Muscle layer of colon (tissue), 2 donors: ENCODE measurements around the gene DEFB115.
"Not testable (repeated sequence)": the region's sequence is repeated elsewhere in the genome, so short reads cannot be mapped to it uniquely, and the experiment has no call there.

Experiments used
- H3K27ac ChIP-seq: one replicate; pipeline ENCODE4 v1.7.0; 2013; ENCODE audit warnings: low read depth, mild to moderate bottlenecking, low read length, moderate library complexity
- H3K27me3 ChIP-seq, 2 donors: one replicate each; pipeline ENCODE4 v1.7.0; 2013; ENCODE audit warnings: low read length in 2 of 2, mild to moderate bottlenecking in 2 of 2; ENCODE audit not compliant: insufficient read depth in 2 of 2, control insufficient read depth in 1 of 2
- H3K36me3 ChIP-seq: one replicate; pipeline ENCODE4 v1.7.0; 2013; ENCODE audit warnings: mild to moderate bottlenecking, low read length; ENCODE audit not compliant: insufficient read depth
- H3K4me1 ChIP-seq: one replicate; pipeline ENCODE4 v1.7.0; 2013; ENCODE audit warnings: mild to moderate bottlenecking, low read length; ENCODE audit not compliant: insufficient read depth
- H3K4me3 ChIP-seq, 2 donors: one replicate each; pipeline ENCODE4 v1.7.0; 2013; ENCODE audit warnings: low read length in 2 of 2, low read depth in 1 of 2, mild to moderate bottlenecking in 1 of 2, moderate library complexity in 1 of 2
- H3K9ac ChIP-seq: one replicate; pipeline ENCODE4 v1.7.0; 2013; ENCODE audit warnings: low read length
- H3K9me3 ChIP-seq: one replicate; pipeline ENCODE4 v1.7.0; 2013; ENCODE audit warnings: mild to moderate bottlenecking, low read length
- donor health status: abdominal sarcoma.
- donor health status: Adenocarcinoma of cecum.

Gene DEFB115

GRCh38 chr20:31257364-31257763 lies at the start of gene DEFB115:
Gene DEFB115, plus strand, starts transcription at chr20:31257664. Its CDS starts 0 bp downstream, at chr20:31257664.
- Histone ChIP-seq H3K9me3 (no peaks in the 10 kb centered on the region), H3K4me1 (no peaks in the 10 kb centered on the region), H3K27ac (no peak within 1 kb of the TSS), H3K36me3 (no peaks in the 10 kb centered on the region), H3K27me3 (no peaks in the 10 kb centered on the region), H3K9ac (no peak within 1 kb of the TSS), H3K4me3 (no peak within 1 kb of the TSS)

DNA sequence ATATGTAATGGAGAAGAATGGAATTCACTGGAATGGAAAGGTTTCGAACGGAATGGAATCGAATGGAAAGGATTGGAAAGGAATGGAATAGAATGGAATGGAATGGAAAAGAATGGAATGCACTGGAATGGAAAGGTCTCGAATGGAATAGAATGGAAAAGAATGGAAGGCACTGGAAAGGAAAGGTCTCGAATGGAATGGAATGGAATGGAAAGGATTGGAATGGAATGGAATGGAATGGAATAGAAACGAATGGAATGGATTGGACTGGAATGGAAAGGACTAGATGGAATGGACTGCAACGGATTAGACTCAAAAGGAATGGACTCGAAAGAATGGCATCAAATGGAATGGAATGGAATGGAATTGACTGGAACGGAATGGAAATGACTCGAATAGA lies 20.5 kb upstream of the DEFB115 start:
- H3K27ac ChIP-seq, result no peak overlapping the region
- H3K27me3 ChIP-seq, result no peaks in the 10 kb centered on the region
- no peak overlapping the region for H3K9ac ChIP-seq
- no peaks in the 10 kb centered on the region for H3K4me1 ChIP-seq
- no peak overlapping the region for H3K4me3 ChIP-seq
- H3K9me3 ChIP-seq, result no peaks in the 10 kb centered on the region
- no peaks in the 10 kb centered on the region for H3K36me3 ChIP-seq

- H3K9me3 ChIP-seq, result no peaks in the 10 kb centered on the region
- no peaks in the 10 kb centered on the region for H3K36me3 ChIP-seq
- no peak overlapping the region for H3K9ac ChIP-seq
Observed at GRCh38 chr20:31237763-31238162, 19.7 kb upstream of the DEFB115 start.

DNA sequence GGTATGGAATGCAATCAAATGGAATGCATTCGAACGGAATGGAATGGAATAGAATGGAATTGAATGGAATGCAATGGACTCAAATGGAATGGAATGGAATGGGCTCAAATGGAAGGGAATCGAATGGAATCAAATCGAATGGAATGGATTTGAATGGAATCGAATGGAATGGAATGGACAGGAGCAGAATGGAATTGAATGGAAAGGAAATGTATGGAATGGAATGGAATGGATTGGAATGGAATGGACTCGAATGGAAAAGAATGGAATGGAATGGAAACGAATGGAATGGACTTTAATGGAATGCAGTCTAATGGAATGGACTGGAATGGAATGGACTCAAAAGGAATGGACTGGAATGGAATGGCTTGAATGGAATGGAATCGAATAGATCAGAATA lies 18.3 kb upstream of the DEFB115 start:
- Histone ChIP-seq H3K27me3 (no peaks in the 10 kb centered on the region), H3K9me3 (no peaks in the 10 kb centered on the region), H3K9ac (no peak overlapping the region), H3K4me3 (no peak overlapping the region), H3K36me3 (no peaks in the 10 kb centered on the region), H3K4me1 (no peaks in the 10 kb centered on the region), H3K27ac (no peak overlapping the region)

More at GRCh38 chr20:31237763-31238162, 19.7 kb upstream of the DEFB115 start:
- H3K27ac ChIP-seq, result no peak overlapping the region
- H3K27me3 ChIP-seq, result no peaks in the 10 kb centered on the region
- H3K4me1 ChIP-seq, result no peaks in the 10 kb centered on the region
- no peak overlapping the region for H3K4me3 ChIP-seq

DNA sequence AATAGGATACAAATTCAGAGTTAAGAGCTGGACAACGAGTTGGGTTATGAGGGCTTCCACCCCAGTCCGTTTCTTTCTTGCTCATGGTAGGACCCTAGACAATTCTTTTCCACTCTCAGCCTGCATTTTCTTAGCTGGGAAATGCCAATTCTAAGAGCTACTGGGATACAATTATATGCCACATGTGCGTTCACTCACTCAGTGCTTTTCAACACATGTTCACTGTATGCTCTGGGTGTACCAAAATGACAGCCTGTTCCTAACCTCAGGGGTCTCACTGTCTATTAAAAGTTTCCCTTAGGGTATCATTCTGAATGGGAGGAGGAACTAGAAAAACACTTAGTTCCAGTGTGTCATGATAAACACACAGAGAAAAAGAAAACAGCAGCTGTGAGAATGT lies 505 bp upstream of the DEFB115 start:
- H3K4me3 ChIP-seq, result no peak overlapping the region
- H3K9ac ChIP-seq, result no peak overlapping the region
- no peak overlapping the region for H3K27ac ChIP-seq
- no peaks in the 10 kb centered on the region for H3K27me3 ChIP-seq
- H3K9me3 ChIP-seq, result no peaks in the 10 kb centered on the region
- H3K4me1 ChIP-seq, result no peaks in the 10 kb centered on the region
- no peaks in the 10 kb centered on the region for H3K36me3 ChIP-seq

DNA sequence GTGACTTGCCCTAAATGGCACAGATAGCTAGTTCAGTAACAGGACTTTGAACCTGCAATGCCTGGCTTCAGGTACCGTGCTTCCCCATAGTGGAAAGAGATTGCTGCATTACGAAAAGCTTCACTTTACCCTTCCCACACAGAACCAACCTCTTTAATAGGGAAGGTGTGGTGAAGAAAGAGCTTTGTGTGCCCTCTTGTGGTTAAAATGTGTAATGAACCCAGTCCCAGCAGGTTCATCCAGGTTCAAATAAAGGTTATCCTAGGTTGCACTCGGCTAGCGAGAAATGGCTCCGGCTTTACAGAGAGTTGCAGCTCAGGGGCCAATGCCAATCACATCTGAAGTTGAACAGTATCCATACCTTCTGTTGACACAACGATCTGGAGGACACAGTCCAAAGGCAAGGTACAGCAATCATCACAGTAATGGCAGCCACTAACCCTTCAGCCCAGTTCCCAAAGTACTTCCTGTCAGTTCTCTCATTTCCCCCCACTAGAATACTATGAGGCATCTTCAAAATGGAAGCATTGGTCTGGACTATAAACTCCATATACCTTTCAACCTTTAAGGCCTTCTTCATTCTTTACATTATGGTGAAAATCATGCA lies 3.0 kb downstream of the DEFB115 start:
- H3K9ac ChIP-seq, result no peak overlapping the region
- H3K27me3 ChIP-seq, result no peaks in the 10 kb centered on the region
- no peak overlapping the region for H3K27ac ChIP-seq
- H3K4me3 ChIP-seq, result no peak overlapping the region
- no peaks in the 10 kb centered on the region for H3K4me1 ChIP-seq
- H3K9me3 ChIP-seq, result no peaks in the 10 kb centered on the region
- no peaks in the 10 kb centered on the region for H3K36me3 ChIP-seq

- H3K36me3 ChIP-seq, result no peaks in the 10 kb centered on the region
- H3K27ac ChIP-seq, result no peak overlapping the region
- H3K9ac ChIP-seq, result no peak overlapping the region
- no peak overlapping the region for H3K4me3 ChIP-seq
- peaks cover 8% of the 10 kb centered on the region for H3K9me3 ChIP-seq
- H3K27me3 ChIP-seq, result no peaks in the 10 kb centered on the region
- H3K4me1 ChIP-seq, result no peaks in the 10 kb centered on the region
Observed at GRCh38 chr20:31274441-31274840, 17.0 kb downstream of the DEFB115 start.

DNA sequence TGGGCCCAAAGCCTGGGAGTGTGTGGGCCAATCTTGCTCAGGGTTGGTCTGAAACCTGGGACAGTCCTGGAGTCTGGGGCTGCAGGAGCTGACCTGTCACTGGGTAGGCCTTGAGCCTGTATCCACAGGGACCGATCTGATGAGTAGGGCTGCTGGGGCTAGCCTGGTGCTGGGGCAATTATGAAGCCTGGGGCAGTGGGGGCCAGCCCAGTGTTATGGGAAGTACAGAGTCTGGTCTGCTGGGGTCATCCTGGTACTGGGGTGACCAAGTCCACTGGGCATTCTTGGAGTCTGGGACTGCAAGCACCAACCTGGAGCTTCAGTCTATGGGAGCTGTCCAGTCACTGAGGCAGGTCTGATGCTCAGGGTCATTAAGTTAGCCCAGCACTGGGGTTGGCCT lies 20.7 kb downstream of the DEFB115 start:
- Histone ChIP-seq H3K9me3 (no peaks in the 10 kb centered on the region), H3K27me3 (no peaks in the 10 kb centered on the region), H3K4me3 (no peak overlapping the region), H3K27ac (no peak overlapping the region), H3K4me1 (no peaks in the 10 kb centered on the region), H3K9ac (no peak overlapping the region), H3K36me3 (no peaks in the 10 kb centered on the region)

GRCh38 chr20:31284964-31285363 lies 27.5 kb downstream of the DEFB115 start:
- not testable (repeated sequence) for H3K9ac ChIP-seq, H3K9me3 ChIP-seq, H3K4me3 ChIP-seq, H3K36me3 ChIP-seq, H3K27me3 ChIP-seq, H3K27ac ChIP-seq, H3K4me1 ChIP-seq

- Histone ChIP-seq H3K9ac (no peak within 1 kb of the TSS), H3K4me3 (no peak within 1 kb of the TSS), H3K36me3 (no peaks in the 10 kb centered on the region), H3K27ac (no peak within 1 kb of the TSS), H3K27me3 (no peaks in the 10 kb centered on the region), H3K9me3 (no peaks in the 10 kb centered on the region), H3K4me1 (no peaks in the 10 kb centered on the region)
Observed at GRCh38 chr20:31308535-31309162, 51.2 kb downstream of the DEFB115 start, which contains the start of gene DEFB116. Gene DEFB116, minus strand, starts transcription at chr20:31308585. Its CDS starts 0 bp downstream, at chr20:31308585.
